Astrocyte of the hippocampus (primary cell): ENCODE data around the gene ACADVL.
"Not testable (repeated sequence)": the region's sequence is repeated elsewhere in the genome, so short reads cannot be mapped to it uniquely, and the experiment has no call there.

Experiments
- DNase-seq: peaks from one replicate; pipeline ENCODE4 v3.0.0; 2011; ENCODE audit warnings: low read depth, low spot score

ACADVL gene

GRCh38 chr17:7219812-7220592, at the start of gene ACADVL, which contains the start of gene DLG4:
Gene ACADVL, plus strand, starts transcription at chr17:7219938. Its CDS starts 47 bp downstream, at chr17:7219985.
Gene DLG4, minus strand, starts transcription at chr17:7219836.
- DNase-seq: peak; percentile 96

- not testable (repeated sequence) for DNase-seq
These were observed 47.1 kb upstream of the ACADVL start for GRCh38 chr17:7172522-7173191.

GRCh38 chr17:7173687-7174602, 45.8 kb upstream of the ACADVL start:
- DNase-seq: peak; percentile 48

- no peak for DNase-seq
These were observed 45.0 kb upstream of the ACADVL start for GRCh38 chr17:7174603-7175326.

- DNase-seq: no peak
These were observed 44.4 kb upstream of the ACADVL start for GRCh38 chr17:7175330-7175733.

GRCh38 chr17:7176107-7176840, 43.5 kb upstream of the ACADVL start:
- no peak for DNase-seq

GRCh38 chr17:7176841-7177190, 42.9 kb upstream of the ACADVL start:
- no peak for DNase-seq

GRCh38 chr17:7177191-7177953, 42.4 kb upstream of the ACADVL start:
- DNase-seq: peak; percentile 85

- DNase-seq: peak; percentile 44
These were observed 41.7 kb upstream of the ACADVL start for GRCh38 chr17:7177954-7178477.

GRCh38 chr17:7178973-7179316, 40.8 kb upstream of the ACADVL start:
- no peak for DNase-seq

- DNase-seq: no peak
These were observed 40.2 kb upstream of the ACADVL start, which contains the start of gene ASGR1 for GRCh38 chr17:7179317-7180254. Gene ASGR1, minus strand, starts transcription at chr17:7179370. Its CDS starts 807 bp downstream, at chr17:7178563.

- DNase-seq: not testable (repeated sequence)
These were observed 37.6 kb upstream of the ACADVL start for GRCh38 chr17:7182101-7182500.

GRCh38 chr17:7183433-7184090, 36.2 kb upstream of the ACADVL start:
- DNase-seq: no peak

GRCh38 chr17:7184091-7184488, 35.6 kb upstream of the ACADVL start:
- DNase-seq: no peak

GRCh38 chr17:7184647-7185046, 35.1 kb upstream of the ACADVL start:
- no peak for DNase-seq

- no peak for DNase-seq
These were observed 33.5 kb upstream of the ACADVL start for GRCh38 chr17:7186241-7186640.

GRCh38 chr17:7190276-7190917, 29.3 kb upstream of the ACADVL start:
- no peak for DNase-seq
